Thoracic aorta (tissue), 2 donors: ENCODE measurements around the gene RNH1. TPM values are rescaled to one million over a fixed set of nuclear protein-coding genes. Genes with fewer than 3 reads are reported as not detected.

Experiments used
- ATAC-seq: fragments of 150-250 bp; one replicate; pipeline ENCODE4 v1.8.0; 2017; ENCODE audit warnings: low read depth; ENCODE audit not compliant: insufficient number of reproducible peaks, low FRiP score
- DNase-seq: peaks from one replicate; pipeline ENCODE4 v3.0.0-alpha.2; 2020; ENCODE audit warnings: low spot score
- H3K27ac ChIP-seq, 2 donors: fragments of 200-600 bp; sonication (generic); 1 replicate in 1 of 2; 2 replicates in 1 of 2; pipeline ENCODE4 v1.5.1; 2016; ENCODE audit warnings: mild to moderate bottlenecking in 2 of 2, moderate library complexity in 2 of 2
- H3K27me3 ChIP-seq: fragments of 200-600 bp; sonication (generic); replicated peaks from 2 replicates; pipeline ENCODE4 v1.6.0; 2016; ENCODE audit warnings: mild to moderate bottlenecking; ENCODE audit not compliant: insufficient read depth
- H3K36me3 ChIP-seq: fragments of 200-600 bp; sonication (generic); one replicate; pipeline ENCODE4 v1.5.1; 2016
- H3K4me1 ChIP-seq, 2 donors: fragments of 200-600 bp; sonication (generic); 1 replicate in 1 of 2; 2 replicates in 1 of 2; pipeline versions ENCODE4 v1.5.1 to v1.6.0; 2016; ENCODE audit warnings: low read depth in 2 of 2, mild to moderate bottlenecking in 1 of 2; ENCODE audit not compliant: control insufficient read depth in 1 of 2
- H3K4me3 ChIP-seq: fragments of 200-600 bp; sonication (generic); 2 replicates; pipeline ENCODE4 v1.5.1; 2016; ENCODE audit warnings: mild to moderate bottlenecking
- H3K9me3 ChIP-seq: fragments of 200-600 bp; sonication (generic); 2 replicates; pipeline ENCODE4 v1.5.1; 2016
- total RNA-seq, 2 donors: library from RNA; depleted of rRNA; stranded (reverse); fragments of >200 nt; gene quantifications; one replicate each; pipeline versions ENCODE4 v1.1.0 to v1.2.3, GENCODE V29; 2016
- TF ChIP-seq, protein P1 (sequence below): fragments of 200-600 bp; sonication (generic); IDR thresholded peaks from one replicate; pipeline ENCODE4 v1.5.1; 2019; ENCODE audit warnings: antibody characterized with exemption

RNH1 gene
- total RNA-seq, 2 donors from 2014 or later: 224 to 355 TPM

DNA sequence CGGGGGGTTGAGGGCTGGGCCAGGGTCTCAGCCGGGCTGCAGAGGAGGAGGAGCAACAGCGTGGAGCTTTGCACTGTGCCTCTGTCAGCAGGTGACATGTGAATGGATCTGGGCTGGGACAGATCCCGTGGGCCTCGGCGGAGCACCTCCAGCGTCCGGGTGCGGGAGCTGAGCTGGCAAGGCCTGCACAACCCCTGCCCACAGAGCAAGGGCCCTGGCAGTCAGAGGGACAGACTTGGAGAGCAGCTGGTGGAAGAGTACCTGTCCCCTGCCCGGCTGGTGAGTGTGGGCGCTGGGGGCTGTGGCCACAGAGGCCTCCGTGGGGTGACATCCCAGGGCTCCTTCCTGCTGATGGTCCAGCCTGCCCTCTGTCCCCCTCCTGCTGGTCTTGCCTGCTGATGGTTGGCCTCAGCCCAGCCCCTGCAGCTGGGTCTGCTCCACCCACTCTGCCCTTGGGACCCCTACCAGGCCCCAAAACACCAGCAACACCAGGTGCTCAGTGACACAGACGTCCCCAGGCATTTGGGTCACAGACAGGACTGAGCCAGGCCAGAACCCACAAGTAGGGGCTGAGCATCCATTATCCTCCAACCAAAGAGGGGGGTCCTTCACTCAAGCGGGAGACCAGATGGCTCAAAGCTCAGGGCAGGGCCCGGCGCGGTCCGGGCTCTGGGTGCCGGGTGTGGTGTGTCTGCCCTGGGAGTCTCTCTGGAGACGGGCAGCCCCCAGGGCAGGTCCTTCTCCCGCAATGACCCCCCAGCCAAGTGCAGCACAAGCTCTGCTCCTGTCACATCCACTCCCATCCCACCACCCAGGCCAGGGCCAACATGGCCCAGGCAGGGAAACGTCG is 33.8 kb upstream of the RNH1 start:
- no peaks in the 10 kb centered on the region for H3K27me3 ChIP-seq
- DNase-seq: no peak
- no peak overlapping the region for H3K27ac ChIP-seq
- no peaks in the 10 kb centered on the region for H3K9me3 ChIP-seq
- no peak for ATAC-seq
- peaks cover 9 to 21% of the 10 kb centered on the region in 2 donors for H3K4me1 ChIP-seq
- TF ChIP-seq, protein P1, sequence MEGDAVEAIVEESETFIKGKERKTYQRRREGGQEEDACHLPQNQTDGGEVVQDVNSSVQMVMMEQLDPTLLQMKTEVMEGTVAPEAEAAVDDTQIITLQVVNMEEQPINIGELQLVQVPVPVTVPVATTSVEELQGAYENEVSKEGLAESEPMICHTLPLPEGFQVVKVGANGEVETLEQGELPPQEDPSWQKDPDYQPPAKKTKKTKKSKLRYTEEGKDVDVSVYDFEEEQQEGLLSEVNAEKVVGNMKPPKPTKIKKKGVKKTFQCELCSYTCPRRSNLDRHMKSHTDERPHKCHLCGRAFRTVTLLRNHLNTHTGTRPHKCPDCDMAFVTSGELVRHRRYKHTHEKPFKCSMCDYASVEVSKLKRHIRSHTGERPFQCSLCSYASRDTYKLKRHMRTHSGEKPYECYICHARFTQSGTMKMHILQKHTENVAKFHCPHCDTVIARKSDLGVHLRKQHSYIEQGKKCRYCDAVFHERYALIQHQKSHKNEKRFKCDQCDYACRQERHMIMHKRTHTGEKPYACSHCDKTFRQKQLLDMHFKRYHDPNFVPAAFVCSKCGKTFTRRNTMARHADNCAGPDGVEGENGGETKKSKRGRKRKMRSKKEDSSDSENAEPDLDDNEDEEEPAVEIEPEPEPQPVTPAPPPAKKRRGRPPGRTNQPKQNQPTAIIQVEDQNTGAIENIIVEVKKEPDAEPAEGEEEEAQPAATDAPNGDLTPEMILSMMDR: no peak
- no peaks in the 10 kb centered on the region for H3K36me3 ChIP-seq
- H3K4me3 ChIP-seq: no peak overlapping the region

DNA sequence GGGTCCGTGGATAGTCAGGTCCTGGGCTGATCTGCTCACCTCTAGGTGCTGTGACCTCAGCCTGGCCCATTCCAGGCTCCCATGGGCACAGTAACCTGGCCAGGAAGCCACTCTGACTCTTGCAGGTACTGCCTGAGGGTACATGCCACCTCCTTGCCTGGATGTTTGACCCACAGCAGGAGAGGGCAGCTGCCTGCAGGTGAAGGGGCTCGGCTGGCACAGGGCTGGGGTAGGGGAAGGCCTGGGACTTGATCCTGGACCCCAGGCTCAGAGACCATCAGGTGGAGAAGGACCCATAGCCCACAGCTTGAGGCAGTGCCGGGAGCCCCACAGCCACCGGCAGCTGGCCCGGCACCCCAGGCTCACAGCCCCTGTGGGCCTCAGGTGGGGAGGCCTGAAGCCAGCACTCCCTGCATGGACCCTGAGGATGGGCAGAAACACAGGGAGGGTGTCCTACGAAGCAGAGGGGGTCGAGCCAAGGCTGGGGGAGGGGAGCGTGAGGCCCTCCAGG is 33.0 kb upstream of the RNH1 start:
- H3K9me3 ChIP-seq: no peaks in the 10 kb centered on the region
- no peak overlapping the region for H3K27ac ChIP-seq
- H3K27me3 ChIP-seq: no peaks in the 10 kb centered on the region
- peaks cover 9 to 23% of the 10 kb centered on the region in 2 donors for H3K4me1 ChIP-seq
- no peaks in the 10 kb centered on the region for H3K36me3 ChIP-seq
- no peak for ATAC-seq
- TF ChIP-seq, protein P1: no peak
- no peak overlapping the region for H3K4me3 ChIP-seq
- no peak for DNase-seq

DNA sequence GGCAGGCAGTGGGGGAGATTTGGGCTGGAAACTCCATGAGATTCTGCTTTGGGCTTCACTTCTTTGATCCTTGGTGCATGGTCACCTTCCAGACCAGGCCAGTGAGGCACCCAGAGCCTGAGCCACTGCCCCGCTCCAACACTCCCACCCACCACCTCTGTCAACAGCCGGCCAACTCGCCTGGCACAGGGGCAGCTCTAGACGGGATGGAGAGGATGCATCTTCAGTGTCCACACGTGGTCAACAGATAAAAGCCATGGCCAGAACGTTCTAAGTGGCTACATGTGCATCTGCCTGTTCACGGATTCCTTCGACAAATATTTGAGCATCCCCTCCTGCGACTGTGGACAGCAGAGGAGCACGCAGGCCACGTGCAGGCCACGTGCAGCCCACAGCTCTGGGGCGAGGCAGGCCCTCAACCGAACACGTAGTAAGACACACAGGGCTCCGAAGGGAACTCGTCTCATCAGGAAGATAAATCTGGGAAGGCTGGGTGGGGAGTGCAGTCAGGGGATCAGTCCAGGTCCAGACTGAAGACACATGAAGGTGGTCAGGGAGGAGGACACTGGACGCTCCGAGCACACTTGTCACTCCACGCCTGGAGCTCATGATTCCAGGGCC is 31.5 kb upstream of the RNH1 start:
- no peaks in the 10 kb centered on the region for H3K27me3 ChIP-seq
- no peak for ATAC-seq
- no peaks in the 10 kb centered on the region for H3K36me3 ChIP-seq
- H3K4me3 ChIP-seq: no peak overlapping the region
- no peaks in the 10 kb centered on the region for H3K9me3 ChIP-seq
- no peak for DNase-seq
- TF ChIP-seq, protein P1: no peak
- H3K27ac ChIP-seq: no peak overlapping the region
- peaks cover 16 to 35% of the 10 kb centered on the region in 2 donors for H3K4me1 ChIP-seq

DNA sequence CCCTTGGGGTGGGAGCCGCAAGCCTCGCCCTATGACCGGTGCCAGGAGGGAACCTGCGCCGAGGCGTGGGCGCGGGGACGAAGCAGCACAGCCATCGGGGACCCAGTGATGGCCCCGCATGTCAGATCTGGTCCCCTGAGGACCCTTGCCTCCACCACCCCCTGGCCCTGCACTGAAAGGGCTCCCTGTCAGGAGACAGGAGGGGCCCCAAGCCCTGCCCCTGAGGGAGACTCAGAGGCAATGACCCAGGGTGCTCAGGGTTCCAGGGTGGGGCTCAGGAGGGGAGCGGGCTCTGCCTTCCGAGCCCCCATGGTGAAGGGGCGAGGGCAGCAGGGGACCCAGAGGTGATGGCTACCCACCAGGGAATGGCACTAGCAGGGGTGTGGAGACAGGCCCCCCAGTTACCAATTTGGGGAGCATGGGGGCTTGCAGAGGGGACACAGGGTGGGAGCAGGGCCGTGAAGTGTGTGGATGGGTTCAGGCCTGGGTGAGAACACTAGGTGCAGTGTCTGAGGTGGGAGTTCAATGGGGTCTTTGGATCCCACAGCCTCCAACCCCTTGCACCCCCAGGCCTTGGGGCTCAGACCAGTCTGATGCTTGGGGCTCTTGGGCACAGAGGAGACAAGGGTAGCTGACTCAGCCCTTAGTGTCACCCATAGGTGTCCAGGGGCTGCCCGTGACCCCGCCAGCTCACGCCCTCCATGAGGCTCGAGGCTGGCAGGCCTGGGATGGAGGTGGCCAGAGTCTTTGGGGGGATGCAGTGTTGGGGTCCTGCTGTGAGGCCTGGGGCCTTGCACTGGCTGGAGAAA is 30.8 kb upstream of the RNH1 start:
- peak overlapping the region; percentile 90 for H3K4me3 ChIP-seq
- ATAC-seq: no peak
- peaks cover 16 to 35% of the 10 kb centered on the region in 2 donors for H3K4me1 ChIP-seq
- no peak overlapping the region for H3K27ac ChIP-seq
- no peak for DNase-seq
- H3K36me3 ChIP-seq: peaks cover under 1% of the 10 kb centered on the region
- no peaks in the 10 kb centered on the region for H3K9me3 ChIP-seq
- TF ChIP-seq, protein P1: no peak
- no peaks in the 10 kb centered on the region for H3K27me3 ChIP-seq
